ENCODE data around the gene TKTL1. TPM values are rescaled to one million over a fixed set of nuclear protein-coding genes. Genes with fewer than 3 reads are reported as not detected.
"Not testable (repeated sequence)": the region's sequence is repeated elsewhere in the genome, so short reads cannot be mapped to it uniquely, and the experiment has no call there.

Gene TKTL1
- total and polyA plus RNA-seq, 2 of the 4 experiments (the other 2 are of a cell fraction): not detected

GRCh38 chrX:154284489-154285338 is 10.9 kb upstream of the TKTL1 start:
- H3K27ac ChIP-seq (ENCODE audit: insufficient read depth, low read length); H3K56ac ChIP-seq (ENCODE audit: extremely low read depth, insufficient read depth, low read length); H2AK9ac ChIP-seq (replicated peaks; ENCODE audit: low read depth, low read length, poor library complexity); H3K9me1 ChIP-seq (ENCODE audit: insufficient read depth, low read length); ATAC-seq (ENCODE audit: low read depth); CTCF ChIA-PET; BruUV-seq (replicated peaks); H3K36me3 ChIP-seq (ENCODE audit: control insufficient read depth, insufficient read depth, low read length); H2BK15ac ChIP-seq (ENCODE audit: low read depth, low read length); H3K14ac ChIP-seq (replicated peaks; ENCODE audit: low read depth, low read length); H2AK5ac ChIP-seq (ENCODE audit: low read depth, low read length); dilution Hi-C loops (cut with HindIII; ENCODE audit: low sequenced_read_pairs, unreplicated experiment); H2AFZ ChIP-seq (replicated peaks; ENCODE audit: low read length, poor library complexity); H2BK20ac ChIP-seq (ENCODE audit: low read depth, low read length); H3K4me2 ChIP-seq (ENCODE audit: low read depth, low read length); intact Hi-C loops (cut with micrococcal nuclease); H4K20me1 ChIP-seq (ENCODE audit: insufficient read depth, low read length); H3K9me3 ChIP-seq (ENCODE audit: control insufficient read depth, insufficient read depth, low read length); H4K5ac ChIP-seq (ENCODE audit: low read depth, low read length); H3K4ac ChIP-seq (ENCODE audit: low read depth, low read length); H3K9ac ChIP-seq (ENCODE audit: low read depth, low read length); H4K8ac ChIP-seq (ENCODE audit: low read depth in 2 of 2, low read length in 2 of 2); H4K91ac ChIP-seq (ENCODE audit: insufficient read depth, low read depth, low read length); H2BK5ac ChIP-seq (ENCODE audit: low read depth, low read length, poor library complexity, severe bottlenecking); H2BK120ac ChIP-seq (ENCODE audit: low read depth, low read length); H3K4me3 ChIP-seq (ENCODE audit: insufficient read depth, low read depth, low read length); DNase-seq; H3K4me1 ChIP-seq (ENCODE audit: control insufficient read depth, insufficient read depth, low read length); H3K18ac ChIP-seq (ENCODE audit: low read depth, low read length); POLR2A ChIA-PET (ENCODE audit: unreplicated experiment); H3K79me1 ChIP-seq (ENCODE audit: low read depth in 1 of 2, low read length in 2 of 2); H3K23ac ChIP-seq (ENCODE audit: low read depth, low read length); in situ Hi-C loops (cut with MboI; ENCODE audit: low sequenced_read_pairs); H3K27me3 ChIP-seq (ENCODE audit: control insufficient read depth, insufficient read depth, low read length): not testable (repeated sequence)
- no CpG with 5 or more reads among the region's 23 CpGs for WGBS, 2 experiments (ENCODE audit: extremely low coverage in 2 of 2, insufficient read length in 1 of 2)

- H3K79me1 ChIP-seq (ENCODE audit: low read depth in 1 of 2, low read length in 2 of 2); DNase-seq; H3K23ac ChIP-seq (ENCODE audit: low read depth, low read length); H3K9me1 ChIP-seq (ENCODE audit: insufficient read depth, low read length); H4K5ac ChIP-seq (ENCODE audit: low read depth, low read length); H4K20me1 ChIP-seq (ENCODE audit: insufficient read depth, low read length); H2BK5ac ChIP-seq (ENCODE audit: low read depth, low read length, poor library complexity, severe bottlenecking); H3K18ac ChIP-seq (ENCODE audit: low read depth, low read length); dilution Hi-C loops (cut with HindIII; ENCODE audit: low sequenced_read_pairs, unreplicated experiment); H3K36me3 ChIP-seq (ENCODE audit: control insufficient read depth, insufficient read depth, low read length); H3K4me2 ChIP-seq (ENCODE audit: low read depth, low read length); H3K4me1 ChIP-seq (ENCODE audit: control insufficient read depth, insufficient read depth, low read length); H3K4ac ChIP-seq (ENCODE audit: low read depth, low read length); H3K9ac ChIP-seq (ENCODE audit: low read depth, low read length); POLR2A ChIA-PET (ENCODE audit: unreplicated experiment); H2BK15ac ChIP-seq (ENCODE audit: low read depth, low read length); BruUV-seq (replicated peaks); H2BK120ac ChIP-seq (ENCODE audit: low read depth, low read length); H3K56ac ChIP-seq (ENCODE audit: extremely low read depth, insufficient read depth, low read length); H3K9me3 ChIP-seq (ENCODE audit: control insufficient read depth, insufficient read depth, low read length); H2BK20ac ChIP-seq (ENCODE audit: low read depth, low read length); intact Hi-C loops (cut with micrococcal nuclease); H2AK9ac ChIP-seq (replicated peaks; ENCODE audit: low read depth, low read length, poor library complexity); H4K8ac ChIP-seq (ENCODE audit: low read depth in 2 of 2, low read length in 2 of 2); H3K4me3 ChIP-seq (ENCODE audit: insufficient read depth, low read depth, low read length); H2AFZ ChIP-seq (replicated peaks; ENCODE audit: low read length, poor library complexity); ATAC-seq (ENCODE audit: low read depth); H4K91ac ChIP-seq (ENCODE audit: insufficient read depth, low read depth, low read length); H3K14ac ChIP-seq (replicated peaks; ENCODE audit: low read depth, low read length); in situ Hi-C loops (cut with MboI; ENCODE audit: low sequenced_read_pairs); CTCF ChIA-PET; H3K27me3 ChIP-seq (ENCODE audit: control insufficient read depth, insufficient read depth, low read length); H2AK5ac ChIP-seq (ENCODE audit: low read depth, low read length); H3K27ac ChIP-seq (ENCODE audit: insufficient read depth, low read length): not testable (repeated sequence)
- WGBS, 2 experiments (ENCODE audit: extremely low coverage in 2 of 2, insufficient read length in 1 of 2): no CpG with 5 or more reads among the region's 10 CpGs
Observed at GRCh38 chrX:154286406-154286805, 9.2 kb upstream of the TKTL1 start.
